Neutrophil (primary cell): ENCODE measurements around the gene TCEAL5.
A peak's percentile ranks its signal among the peaks of the same experiment; 100 is the strongest.
"Not testable (repeated sequence)": the region's sequence is repeated elsewhere in the genome, so short reads cannot be mapped to it uniquely, and the experiment has no call there.

Source experiments
- H3K27ac ChIP-seq: fragments of 200-600 bp; sonication (generic); 2 replicates; pipeline ENCODE4 v1.5.1; 2016; ENCODE audit warnings: mild to moderate bottlenecking, moderate library complexity
- H3K27me3 ChIP-seq: fragments of 200-600 bp; sonication (generic); 2 replicates; pipeline ENCODE4 v1.6.0; 2016; ENCODE audit warnings: mild to moderate bottlenecking
- H3K36me3 ChIP-seq: fragments of 200-600 bp; sonication (generic); 2 replicates; pipeline ENCODE4 v1.5.1; 2017
- H3K4me1 ChIP-seq, 2 experiments: fragments of 200-600 bp in 1 of 2; sonication (generic) in 1 of 2; 1 replicate in 1 of 2; 2 replicates in 1 of 2; pipeline versions ENCODE4 v1.5.1 to v1.6.1; 2013 to 2016; ENCODE audit warnings: low read depth in 1 of 2, low read length in 1 of 2, mild to moderate bottlenecking in 1 of 2, moderate library complexity in 1 of 2; ENCODE audit not compliant: control insufficient read depth in 1 of 2, insufficient read depth in 1 of 2
- H3K4me3 ChIP-seq, 2 experiments: fragments of 200-600 bp in 1 of 2; sonication (generic) in 1 of 2; 1 replicate in 1 of 2; 2 replicates in 1 of 2; pipeline ENCODE4 v1.5.1; 2013 to 2016; ENCODE audit warnings: low read depth in 1 of 2, low read length in 1 of 2, mild to moderate bottlenecking in 1 of 2, moderate library complexity in 1 of 2
- H3K9me3 ChIP-seq: fragments of 200-600 bp; sonication (generic); 2 replicates; pipeline ENCODE4 v1.5.1; 2016
- TF ChIP-seq, protein P1 (sequence below): fragments of 200-600 bp; sonication (generic); IDR thresholded peaks from 2 replicates; pipeline ENCODE4 v1.5.1; 2016; ENCODE audit warnings: antibody characterized with exemption

TCEAL5 gene, protein sequence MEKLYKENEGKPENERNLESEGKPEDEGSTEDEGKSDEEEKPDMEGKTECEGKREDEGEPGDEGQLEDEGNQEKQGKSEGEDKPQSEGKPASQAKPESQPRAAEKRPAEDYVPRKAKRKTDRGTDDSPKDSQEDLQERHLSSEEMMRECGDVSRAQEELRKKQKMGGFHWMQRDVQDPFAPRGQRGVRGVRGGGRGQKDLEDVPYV

GRCh38 chrX:103276581-103277002 lies at the start of gene TCEAL5:
TCEAL5 (minus strand) TSS chrX:103276750; CDS start chrX:103274563, 2,187 bp downstream.
- H3K4me3 ChIP-seq: no peak within 1 kb of the TSS
- no peaks in the 10 kb centered on the region for H3K9me3 ChIP-seq
- TF ChIP-seq, protein P1, sequence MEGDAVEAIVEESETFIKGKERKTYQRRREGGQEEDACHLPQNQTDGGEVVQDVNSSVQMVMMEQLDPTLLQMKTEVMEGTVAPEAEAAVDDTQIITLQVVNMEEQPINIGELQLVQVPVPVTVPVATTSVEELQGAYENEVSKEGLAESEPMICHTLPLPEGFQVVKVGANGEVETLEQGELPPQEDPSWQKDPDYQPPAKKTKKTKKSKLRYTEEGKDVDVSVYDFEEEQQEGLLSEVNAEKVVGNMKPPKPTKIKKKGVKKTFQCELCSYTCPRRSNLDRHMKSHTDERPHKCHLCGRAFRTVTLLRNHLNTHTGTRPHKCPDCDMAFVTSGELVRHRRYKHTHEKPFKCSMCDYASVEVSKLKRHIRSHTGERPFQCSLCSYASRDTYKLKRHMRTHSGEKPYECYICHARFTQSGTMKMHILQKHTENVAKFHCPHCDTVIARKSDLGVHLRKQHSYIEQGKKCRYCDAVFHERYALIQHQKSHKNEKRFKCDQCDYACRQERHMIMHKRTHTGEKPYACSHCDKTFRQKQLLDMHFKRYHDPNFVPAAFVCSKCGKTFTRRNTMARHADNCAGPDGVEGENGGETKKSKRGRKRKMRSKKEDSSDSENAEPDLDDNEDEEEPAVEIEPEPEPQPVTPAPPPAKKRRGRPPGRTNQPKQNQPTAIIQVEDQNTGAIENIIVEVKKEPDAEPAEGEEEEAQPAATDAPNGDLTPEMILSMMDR: no peak
- H3K4me1 ChIP-seq: no peaks in the 10 kb centered on the region
- H3K36me3 ChIP-seq: no peaks in the 10 kb centered on the region
- peaks cover 40% of the 10 kb centered on the region for H3K27me3 ChIP-seq
- no peak within 1 kb of the TSS for H3K27ac ChIP-seq

DNA sequence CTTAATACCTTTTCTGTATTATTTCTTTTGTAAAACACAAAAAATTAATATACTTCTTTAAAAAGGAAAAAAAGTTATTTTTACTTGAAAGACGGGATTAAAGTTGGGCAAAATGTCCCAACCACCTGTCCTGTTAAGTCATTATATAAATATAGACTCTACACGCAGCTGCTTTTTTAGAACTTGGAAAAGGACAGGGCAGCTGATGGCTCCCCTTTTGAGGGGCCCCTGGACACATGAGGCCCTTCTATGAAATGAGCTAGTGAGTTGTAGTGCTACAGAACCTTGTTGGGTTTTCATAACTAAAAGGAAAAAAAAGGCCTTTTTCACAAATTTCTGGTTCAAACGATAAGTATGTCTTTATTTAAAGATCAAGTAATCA lies 34.8 kb upstream of the TCEAL5 start:
- H3K4me3 ChIP-seq: no peak overlapping the region
- peaks cover 0 to 4% of the 10 kb centered on the region in 2 experiments for H3K4me1 ChIP-seq
- H3K27me3 ChIP-seq: peaks cover 43% of the 10 kb centered on the region
- no peaks in the 10 kb centered on the region for H3K36me3 ChIP-seq
- no peak overlapping the region for H3K27ac ChIP-seq
- H3K9me3 ChIP-seq: no peaks in the 10 kb centered on the region
- TF ChIP-seq, protein P1: no peak

- TF ChIP-seq, protein P1: no peak
- Histone ChIP-seq H3K9me3 (no peaks in the 10 kb centered on the region), H3K27me3 (peaks cover 43% of the 10 kb centered on the region), H3K4me1 (peaks cover 0 to 4% of the 10 kb centered on the region in 2 experiments), H3K4me3 (peak within 1 kb of the TSS in 1 of 2 experiments; percentile 40), H3K36me3 (no peaks in the 10 kb centered on the region), H3K27ac (no peak within 1 kb of the TSS)
Observed at GRCh38 chrX:103310555-103311398, 34.2 kb upstream of the TCEAL5 start, which contains the start of gene BEX2. BEX2 (minus strand) TSS chrX:103310990; CDS start chrX:103309976, 1,014 bp downstream.

DNA sequence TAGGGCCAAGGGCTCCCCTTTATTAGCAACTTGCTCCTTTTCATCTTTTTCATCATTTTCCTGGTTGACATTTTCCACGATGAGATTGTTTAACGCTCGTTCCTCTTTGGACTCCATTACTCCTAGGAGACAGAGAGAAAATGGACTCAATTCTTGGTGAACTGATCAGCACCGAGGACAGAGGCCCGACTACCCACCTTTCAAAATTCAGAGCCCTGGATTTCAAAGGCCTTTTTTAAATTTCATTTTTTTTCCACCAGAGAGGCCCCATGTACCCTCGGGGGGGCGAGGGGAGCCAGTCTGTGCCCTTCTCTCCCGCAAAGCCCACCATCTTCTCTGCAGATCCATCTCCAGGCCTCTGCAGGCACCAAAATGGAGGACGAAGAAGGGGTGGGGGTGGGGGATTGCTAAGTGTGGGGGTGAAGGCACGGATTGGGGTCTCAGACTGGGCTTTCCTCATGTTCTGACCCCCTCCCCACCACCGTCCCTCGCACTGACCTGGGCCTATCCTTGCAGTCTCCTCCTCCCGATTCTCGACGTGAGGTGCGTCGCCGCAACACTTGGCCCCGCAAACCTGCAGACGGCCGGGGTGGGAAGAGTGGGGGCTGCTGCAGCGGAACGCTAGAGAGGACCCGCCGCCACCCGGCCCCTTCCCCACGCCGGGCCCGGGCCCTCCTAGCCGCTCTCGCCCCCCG lies 33.5 kb upstream of the TCEAL5 start:
- TF ChIP-seq, protein P1: no peak
- Histone ChIP-seq H3K9me3 (no peaks in the 10 kb centered on the region), H3K27ac (no peak overlapping the region)

DNA sequence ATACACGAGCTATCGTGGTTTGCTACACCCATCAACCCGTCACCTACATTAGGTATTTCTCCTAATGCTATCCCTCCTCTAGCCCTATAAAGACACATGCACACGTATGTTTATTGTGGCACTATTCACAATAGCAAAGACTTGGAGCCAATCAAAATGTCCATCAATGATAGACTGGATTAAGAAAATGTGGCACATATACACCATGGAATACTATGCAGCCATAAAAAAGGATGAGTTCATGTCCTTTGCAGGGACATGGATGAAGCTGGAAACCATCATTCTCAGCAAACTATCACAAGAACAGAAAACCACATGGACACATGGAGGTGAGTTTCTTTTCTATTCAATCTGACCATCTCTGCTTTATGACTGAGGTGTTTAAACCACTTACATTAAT lies 29.1 kb upstream of the TCEAL5 start:
- not testable (repeated sequence) for H3K27ac ChIP-seq, H3K4me1 ChIP-seq, H3K9me3 ChIP-seq, H3K4me3 ChIP-seq, H3K36me3 ChIP-seq
- H3K27me3 ChIP-seq: peaks cover 25% of the 10 kb centered on the region

More for the DNA sequence above, 33.5 kb upstream of the TCEAL5 start:
- Histone ChIP-seq H3K27me3 (peaks cover 43% of the 10 kb centered on the region), H3K4me3 (peak overlapping the region in 1 of 2 experiments; percentile 40), H3K4me1 (peaks cover 0 to 4% of the 10 kb centered on the region in 2 experiments), H3K36me3 (no peaks in the 10 kb centered on the region)
